HEK293 (cell line): ENCODE results near the gene NAXE.

Experiments
- CTCF ChIA-PET: fragments of 350-600 bp; formaldehyde crosslinking; extraction: SDS; loops from one replicate; lab custom pipeline; 2021; ENCODE audit warnings: antibody characterized with exemption; lab: Yijun Ruan, JAX
- POLR2A ChIA-PET: fragments of 300-600 bp; formaldehyde crosslinking; extraction: SDS; loops from one replicate; lab custom pipeline; 2020; ENCODE audit warnings: antibody characterized with exemption, inconsistent platforms; lab: Yijun Ruan, JAX
- H3K27ac ChIP-seq: fragments of 200-500 bp; sonication (Bioruptor generic); 2 replicates; pipeline ENCODE4 v1.5.1; 2014; ENCODE audit warnings: low read depth, low read length, control low read depth, inconsistent platforms; ENCODE audit errors: extremely low read depth
- H3K36me3 ChIP-seq, 2 experiments: fragments of 200-500 bp in 1 of 2; sonication (Bioruptor generic) in 1 of 2; 1 replicate in 1 of 2; 2 replicates in 1 of 2; pipeline ENCODE4 v1.5.1; 2014 to 2017; ENCODE audit warnings: inconsistent platforms in 2 of 2, low read length in 2 of 2; ENCODE audit not compliant: control insufficient read depth in 2 of 2, insufficient read depth in 1 of 2
- H3K4me1 ChIP-seq: fragments of 200-500 bp; sonication (Bioruptor generic); 2 replicates; pipeline ENCODE4 v1.5.1; 2014; ENCODE audit warnings: mild to moderate bottlenecking, low read length, inconsistent platforms; ENCODE audit not compliant: control insufficient read depth, insufficient read depth
- H3K4me3 ChIP-seq: 2 replicates; pipeline ENCODE4 v1.5.1; 2011; ENCODE audit warnings: low read depth, mild to moderate bottlenecking, control low read depth, low read length, moderate library complexity
- H3K9me3 ChIP-seq: fragments of 200-500 bp; sonication (Bioruptor generic); 2 replicates; pipeline ENCODE4 v1.5.1; 2014; ENCODE audit warnings: low read depth, low read length, inconsistent platforms; ENCODE audit not compliant: control insufficient read depth, insufficient read depth
- YY1 ChIP-seq: fragments of 450-650 bp; formaldehyde crosslinking; IDR thresholded peaks from 2 replicates; pipeline ENCODE4 v1.5.1; 2018; ENCODE audit warnings: missing biosample characterization, missing genetic modification characterization
- ZNF112 ChIP-seq: fragments of 450-650 bp; formaldehyde crosslinking; IDR thresholded peaks from 2 replicates; pipeline ENCODE4 v1.5.0; 2017; ENCODE audit warnings: missing biosample characterization, missing genetic modification characterization
- ZNF132 ChIP-seq: fragments of 450-650 bp; formaldehyde crosslinking; IDR thresholded peaks from 2 replicates; pipeline ENCODE4 v1.5.1; 2017; ENCODE audit warnings: missing biosample characterization, missing genetic modification characterization, borderline replicate concordance
- ZNF138 ChIP-seq: fragments of 450-650 bp; formaldehyde crosslinking; IDR thresholded peaks from 2 replicates; pipeline ENCODE4 v1.5.1; 2016; ENCODE audit warnings: missing biosample characterization, missing genetic modification characterization, borderline replicate concordance
- ZNF23 ChIP-seq: fragments of 450-650 bp; formaldehyde crosslinking; IDR thresholded peaks from 2 replicates; pipeline ENCODE4 v1.5.1; 2016; ENCODE audit warnings: missing biosample characterization, missing genetic modification characterization, borderline replicate concordance
- ZNF24 ChIP-seq: fragments of 450-650 bp; formaldehyde crosslinking; IDR thresholded peaks from 2 replicates; pipeline ENCODE4 v1.5.1; 2016; ENCODE audit warnings: missing biosample characterization, missing genetic modification characterization
- ZNF302 ChIP-seq: fragments of 450-650 bp; formaldehyde crosslinking; IDR thresholded peaks from 2 replicates; pipeline ENCODE4 v1.5.1; 2016; ENCODE audit warnings: missing biosample characterization, missing genetic modification characterization, low read depth
- ZNF37A ChIP-seq: fragments of 450-650 bp; IDR thresholded peaks from 2 replicates; pipeline ENCODE4 v1.5.1; 2018; ENCODE audit warnings: missing biosample characterization, missing genetic modification characterization
- ZNF529 ChIP-seq: fragments of 450-650 bp; formaldehyde crosslinking; IDR thresholded peaks from 2 replicates; pipeline ENCODE4 v1.5.1; 2017; ENCODE audit warnings: missing genetic modification characterization, missing biosample characterization; ENCODE audit not compliant: insufficient replicate concordance
- TF ChIP-seq, protein P1 (sequence below): fragments of 450-650 bp; formaldehyde crosslinking; IDR thresholded peaks from 2 replicates; pipeline ENCODE4 v1.5.1; 2016; ENCODE audit warnings: missing biosample characterization, missing genetic modification characterization
- TF ChIP-seq, protein P2 (sequence below): fragments of 450-650 bp; formaldehyde crosslinking; IDR thresholded peaks from 2 replicates; pipeline ENCODE4 v1.5.1; 2017; ENCODE audit warnings: missing biosample characterization, missing genetic modification characterization
- TF ChIP-seq, protein P3 (sequence below): fragments of 450-650 bp; formaldehyde crosslinking; IDR thresholded peaks from 2 replicates; pipeline ENCODE4 v1.5.1; 2016; ENCODE audit warnings: missing biosample characterization, missing genetic modification characterization
- TF ChIP-seq, protein P4 (sequence below): fragments of 450-650 bp; formaldehyde crosslinking; IDR thresholded peaks from 2 replicates; pipeline ENCODE4 v1.5.1; 2016; ENCODE audit warnings: missing biosample characterization, missing genetic modification characterization
- TF ChIP-seq, protein P5 (sequence below): fragments of 450-650 bp; IDR thresholded peaks from 2 replicates; pipeline ENCODE4 v1.5.1; 2018; ENCODE audit warnings: missing biosample characterization, missing genetic modification characterization
- TF ChIP-seq, protein P6 (sequence below): fragments of 450-650 bp; formaldehyde crosslinking; IDR thresholded peaks from 2 replicates; pipeline ENCODE4; 2016; ENCODE audit warnings: missing biosample characterization, missing genetic modification characterization
- TF ChIP-seq, protein P7 (sequence below): fragments of 450-650 bp; formaldehyde crosslinking; IDR thresholded peaks from 2 replicates; pipeline ENCODE4 v1.5.0; 2017; ENCODE audit warnings: missing biosample characterization, missing genetic modification characterization, borderline replicate concordance
- TF ChIP-seq, protein P8 (sequence below): fragments of 450-650 bp; formaldehyde crosslinking; conservative IDR thresholded peaks from 2 replicates; pipeline ENCODE4 v1.5.1; 2016; ENCODE audit warnings: low read depth, missing biosample characterization, missing genetic modification characterization

NAXE gene

DNA sequence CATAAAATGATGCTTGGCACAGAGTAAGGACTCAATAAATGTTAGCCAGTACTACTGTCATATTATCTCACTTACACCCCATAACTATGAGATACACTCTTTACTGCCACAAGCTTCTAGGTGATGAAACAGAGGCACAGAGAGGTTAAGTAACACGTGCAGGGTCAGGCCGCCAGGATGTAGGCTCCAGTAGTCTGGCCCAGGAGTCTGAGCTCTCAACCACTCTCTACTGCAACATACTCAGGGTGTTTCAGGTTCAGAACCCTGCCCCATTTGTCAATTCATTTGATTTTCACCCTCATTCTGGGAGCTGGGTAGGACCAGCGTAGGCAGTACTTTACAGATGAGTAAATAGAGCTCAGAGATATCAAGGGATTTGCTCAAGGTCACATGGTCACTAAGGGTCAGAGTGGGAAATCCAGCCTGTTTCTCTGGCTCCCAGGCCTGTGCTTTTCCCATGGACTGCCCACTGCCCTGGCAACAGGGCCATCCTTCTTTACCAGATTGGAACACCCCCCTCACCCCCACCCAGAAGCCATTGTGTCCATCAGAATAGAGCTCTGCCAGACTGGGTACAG lies 40.4 kb upstream of the NAXE start:
- H3K4me3 ChIP-seq, result no peak overlapping the region
- POLR2A ChIA-PET, result no interaction called here
- CTCF ChIA-PET, result interaction anchor here (0.7 kb wide), 1 partner anchor 166 kb away, joined by 3 read pairs; no protein-coding TSS in a partner anchor
- TF ChIP-seq ZNF132 (tag by site-specific recombination) (no peak), YY1 (tag by site-specific recombination) (no peak)
- H3K9me3 ChIP-seq, result no peaks in the 10 kb centered on the region
- no peaks in the 10 kb centered on the region for H3K4me1 ChIP-seq
- H3K27ac ChIP-seq, result no peak overlapping the region
- H3K36me3 ChIP-seq, result peaks cover 22 to 92% of the 10 kb centered on the region in 2 experiments

DNA sequence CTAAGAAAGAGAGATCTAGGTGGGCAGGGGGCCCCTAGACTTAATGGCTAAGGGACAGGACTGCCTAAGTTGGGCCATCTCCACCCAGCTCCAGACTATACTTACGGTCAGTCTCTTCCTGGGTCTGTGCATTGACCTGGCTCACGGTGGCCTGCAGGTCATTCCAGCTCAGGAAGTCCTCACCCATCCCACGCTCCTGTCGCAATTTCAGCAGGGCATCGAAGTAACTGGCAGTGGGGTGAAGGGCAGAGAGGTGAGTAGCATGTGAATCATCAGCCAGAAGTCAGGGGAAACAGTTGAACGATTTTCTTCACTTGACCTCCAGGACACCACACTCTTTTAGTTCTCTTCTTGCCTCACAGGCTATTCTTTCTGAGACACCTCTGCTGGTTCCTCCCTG lies 39.7 kb upstream of the NAXE start:
- TF ChIP-seq, protein P1, sequence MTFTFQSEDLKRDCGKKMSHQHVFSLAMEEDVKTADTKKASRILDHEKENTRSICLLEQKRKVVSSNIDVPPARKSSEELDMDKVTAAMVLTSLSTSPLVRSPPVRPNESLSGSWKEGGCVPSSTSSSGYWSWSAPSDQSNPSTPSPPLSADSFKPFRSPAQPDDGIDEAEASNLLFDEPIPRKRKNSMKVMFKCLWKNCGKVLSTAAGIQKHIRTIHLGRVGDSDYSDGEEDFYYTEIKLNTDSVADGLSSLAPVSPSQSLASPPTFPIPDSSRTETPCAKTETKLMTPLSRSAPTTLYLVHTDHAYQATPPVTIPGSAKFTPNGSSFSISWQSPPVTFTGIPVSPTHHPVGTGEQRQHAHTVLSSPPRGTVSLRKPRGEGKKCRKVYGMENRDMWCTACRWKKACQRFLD (tag by site-specific recombination), result no peak
- TF ChIP-seq, protein P2, sequence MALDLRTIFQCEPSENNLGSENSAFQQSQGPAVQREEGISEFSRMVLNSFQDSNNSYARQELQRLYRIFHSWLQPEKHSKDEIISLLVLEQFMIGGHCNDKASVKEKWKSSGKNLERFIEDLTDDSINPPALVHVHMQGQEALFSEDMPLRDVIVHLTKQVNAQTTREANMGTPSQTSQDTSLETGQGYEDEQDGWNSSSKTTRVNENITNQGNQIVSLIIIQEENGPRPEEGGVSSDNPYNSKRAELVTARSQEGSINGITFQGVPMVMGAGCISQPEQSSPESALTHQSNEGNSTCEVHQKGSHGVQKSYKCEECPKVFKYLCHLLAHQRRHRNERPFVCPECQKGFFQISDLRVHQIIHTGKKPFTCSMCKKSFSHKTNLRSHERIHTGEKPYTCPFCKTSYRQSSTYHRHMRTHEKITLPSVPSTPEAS (tag by site-specific recombination), result no peak
- no peak for TF ChIP-seq ZNF24 (tag by site-specific recombination)
- no peak for TF ChIP-seq ZNF37A (tag by site-specific recombination)
- TF ChIP-seq, protein P3, sequence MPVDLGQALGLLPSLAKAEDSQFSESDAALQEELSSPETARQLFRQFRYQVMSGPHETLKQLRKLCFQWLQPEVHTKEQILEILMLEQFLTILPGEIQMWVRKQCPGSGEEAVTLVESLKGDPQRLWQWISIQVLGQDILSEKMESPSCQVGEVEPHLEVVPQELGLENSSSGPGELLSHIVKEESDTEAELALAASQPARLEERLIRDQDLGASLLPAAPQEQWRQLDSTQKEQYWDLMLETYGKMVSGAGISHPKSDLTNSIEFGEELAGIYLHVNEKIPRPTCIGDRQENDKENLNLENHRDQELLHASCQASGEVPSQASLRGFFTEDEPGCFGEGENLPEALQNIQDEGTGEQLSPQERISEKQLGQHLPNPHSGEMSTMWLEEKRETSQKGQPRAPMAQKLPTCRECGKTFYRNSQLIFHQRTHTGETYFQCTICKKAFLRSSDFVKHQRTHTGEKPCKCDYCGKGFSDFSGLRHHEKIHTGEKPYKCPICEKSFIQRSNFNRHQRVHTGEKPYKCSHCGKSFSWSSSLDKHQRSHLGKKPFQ (tag by site-specific recombination), result no peak
- TF ChIP-seq ZNF302 (tag by site-specific recombination), result no peak
- no peak for TF ChIP-seq ZNF138 (tag by site-specific recombination)
- TF ChIP-seq ZNF23, result no peak
- no peak for TF ChIP-seq ZNF529 (tag by site-specific recombination)
- TF ChIP-seq, protein P4, sequence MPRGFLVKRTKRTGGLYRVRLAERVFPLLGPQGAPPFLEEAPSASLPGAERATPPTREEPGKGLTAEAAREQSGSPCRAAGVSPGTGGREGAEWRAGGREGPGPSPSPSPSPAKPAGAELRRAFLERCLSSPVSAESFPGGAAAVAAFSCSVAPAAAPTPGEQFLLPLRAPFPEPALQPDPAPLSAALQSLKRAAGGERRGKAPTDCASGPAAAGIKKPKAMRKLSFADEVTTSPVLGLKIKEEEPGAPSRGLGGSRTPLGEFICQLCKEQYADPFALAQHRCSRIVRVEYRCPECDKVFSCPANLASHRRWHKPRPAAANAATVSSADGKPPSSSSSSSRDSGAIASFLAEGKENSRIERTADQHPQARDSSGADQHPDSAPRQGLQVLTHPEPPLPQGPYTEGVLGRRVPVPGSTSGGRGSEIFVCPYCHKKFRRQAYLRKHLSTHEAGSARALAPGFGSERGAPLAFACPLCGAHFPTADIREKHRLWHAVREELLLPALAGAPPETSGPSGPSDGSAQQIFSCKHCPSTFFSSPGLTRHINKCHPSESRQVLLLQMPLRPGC (tag by site-specific recombination), result no peak
- TF ChIP-seq, protein P5, sequence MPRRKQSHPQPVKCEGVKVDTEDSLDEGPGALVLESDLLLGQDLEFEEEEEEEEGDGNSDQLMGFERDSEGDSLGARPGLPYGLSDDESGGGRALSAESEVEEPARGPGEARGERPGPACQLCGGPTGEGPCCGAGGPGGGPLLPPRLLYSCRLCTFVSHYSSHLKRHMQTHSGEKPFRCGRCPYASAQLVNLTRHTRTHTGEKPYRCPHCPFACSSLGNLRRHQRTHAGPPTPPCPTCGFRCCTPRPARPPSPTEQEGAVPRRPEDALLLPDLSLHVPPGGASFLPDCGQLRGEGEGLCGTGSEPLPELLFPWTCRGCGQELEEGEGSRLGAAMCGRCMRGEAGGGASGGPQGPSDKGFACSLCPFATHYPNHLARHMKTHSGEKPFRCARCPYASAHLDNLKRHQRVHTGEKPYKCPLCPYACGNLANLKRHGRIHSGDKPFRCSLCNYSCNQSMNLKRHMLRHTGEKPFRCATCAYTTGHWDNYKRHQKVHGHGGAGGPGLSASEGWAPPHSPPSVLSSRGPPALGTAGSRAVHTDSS (tag by site-specific recombination), result no peak
- TF ChIP-seq, protein P6, sequence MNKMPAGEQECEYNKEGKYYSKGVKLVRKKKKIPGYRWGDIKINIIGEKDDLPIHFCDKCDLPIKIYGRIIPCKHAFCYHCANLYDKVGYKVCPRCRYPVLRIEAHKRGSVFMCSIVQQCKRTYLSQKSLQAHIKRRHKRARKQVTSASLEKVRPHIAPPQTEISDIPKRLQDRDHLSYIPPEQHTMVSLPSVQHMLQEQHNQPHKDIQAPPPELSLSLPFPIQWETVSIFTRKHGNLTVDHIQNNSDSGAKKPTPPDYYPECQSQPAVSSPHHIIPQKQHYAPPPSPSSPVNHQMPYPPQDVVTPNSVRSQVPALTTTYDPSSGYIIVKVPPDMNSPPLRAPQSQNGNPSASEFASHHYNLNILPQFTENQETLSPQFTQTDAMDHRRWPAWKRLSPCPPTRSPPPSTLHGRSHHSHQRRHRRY (tag by site-specific recombination), result no peak
- TF ChIP-seq, protein P7, sequence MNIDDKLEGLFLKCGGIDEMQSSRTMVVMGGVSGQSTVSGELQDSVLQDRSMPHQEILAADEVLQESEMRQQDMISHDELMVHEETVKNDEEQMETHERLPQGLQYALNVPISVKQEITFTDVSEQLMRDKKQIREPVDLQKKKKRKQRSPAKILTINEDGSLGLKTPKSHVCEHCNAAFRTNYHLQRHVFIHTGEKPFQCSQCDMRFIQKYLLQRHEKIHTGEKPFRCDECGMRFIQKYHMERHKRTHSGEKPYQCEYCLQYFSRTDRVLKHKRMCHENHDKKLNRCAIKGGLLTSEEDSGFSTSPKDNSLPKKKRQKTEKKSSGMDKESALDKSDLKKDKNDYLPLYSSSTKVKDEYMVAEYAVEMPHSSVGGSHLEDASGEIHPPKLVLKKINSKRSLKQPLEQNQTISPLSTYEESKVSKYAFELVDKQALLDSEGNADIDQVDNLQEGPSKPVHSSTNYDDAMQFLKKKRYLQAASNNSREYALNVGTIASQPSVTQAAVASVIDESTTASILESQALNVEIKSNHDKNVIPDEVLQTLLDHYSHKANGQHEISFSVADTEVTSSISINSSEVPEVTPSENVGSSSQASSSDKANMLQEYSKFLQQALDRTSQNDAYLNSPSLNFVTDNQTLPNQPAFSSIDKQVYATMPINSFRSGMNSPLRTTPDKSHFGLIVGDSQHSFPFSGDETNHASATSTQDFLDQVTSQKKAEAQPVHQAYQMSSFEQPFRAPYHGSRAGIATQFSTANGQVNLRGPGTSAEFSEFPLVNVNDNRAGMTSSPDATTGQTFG (tag by site-specific recombination), result no peak
- TF ChIP-seq ZNF112, result no peak
- TF ChIP-seq, protein P8, sequence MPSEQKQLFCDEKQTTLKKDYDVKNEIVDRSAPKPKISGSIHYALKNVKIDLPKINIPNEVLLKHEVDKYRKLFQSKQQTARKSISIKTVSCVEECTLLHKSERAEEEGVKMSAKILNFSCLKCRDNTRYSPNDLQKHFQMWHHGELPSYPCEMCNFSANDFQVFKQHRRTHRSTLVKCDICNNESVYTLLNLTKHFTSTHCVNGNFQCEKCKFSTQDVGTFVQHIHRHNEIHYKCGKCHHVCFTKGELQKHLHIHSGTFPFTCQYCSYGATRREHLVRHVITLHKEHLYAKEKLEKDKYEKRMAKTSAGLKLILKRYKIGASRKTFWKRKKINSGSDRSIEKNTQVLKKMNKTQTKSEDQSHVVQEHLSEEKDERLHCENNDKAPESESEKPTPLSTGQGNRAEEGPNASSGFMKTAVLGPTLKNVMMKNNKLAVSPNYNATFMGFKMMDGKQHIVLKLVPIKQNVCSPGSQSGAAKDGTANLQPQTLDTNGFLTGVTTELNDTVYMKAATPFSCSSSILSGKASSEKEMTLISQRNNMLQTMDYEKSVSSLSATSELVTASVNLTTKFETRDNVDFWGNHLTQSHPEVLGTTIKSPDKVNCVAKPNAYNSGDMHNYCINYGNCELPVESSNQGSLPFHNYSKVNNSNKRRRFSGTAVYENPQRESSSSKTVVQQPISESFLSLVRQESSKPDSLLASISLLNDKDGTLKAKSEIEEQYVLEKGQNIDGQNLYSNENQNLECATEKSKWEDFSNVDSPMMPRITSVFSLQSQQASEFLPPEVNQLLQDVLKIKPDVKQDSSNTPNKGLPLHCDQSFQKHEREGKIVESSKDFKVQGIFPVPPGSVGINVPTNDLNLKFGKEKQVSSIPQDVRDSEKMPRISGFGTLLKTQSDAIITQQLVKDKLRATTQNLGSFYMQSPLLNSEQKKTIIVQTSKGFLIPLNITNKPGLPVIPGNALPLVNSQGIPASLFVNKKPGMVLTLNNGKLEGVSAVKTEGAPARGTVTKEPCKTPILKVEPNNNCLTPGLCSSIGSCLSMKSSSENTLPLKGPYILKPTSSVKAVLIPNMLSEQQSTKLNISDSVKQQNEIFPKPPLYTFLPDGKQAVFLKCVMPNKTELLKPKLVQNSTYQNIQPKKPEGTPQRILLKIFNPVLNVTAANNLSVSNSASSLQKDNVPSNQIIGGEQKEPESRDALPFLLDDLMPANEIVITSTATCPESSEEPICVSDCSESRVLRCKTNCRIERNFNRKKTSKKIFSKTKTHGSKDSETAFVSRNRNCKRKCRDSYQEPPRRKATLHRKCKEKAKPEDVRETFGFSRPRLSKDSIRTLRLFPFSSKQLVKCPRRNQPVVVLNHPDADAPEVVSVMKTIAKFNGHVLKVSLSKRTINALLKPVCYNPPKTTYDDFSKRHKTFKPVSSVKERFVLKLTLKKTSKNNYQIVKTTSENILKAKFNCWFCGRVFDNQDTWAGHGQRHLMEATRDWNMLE, result no peak
- Histone ChIP-seq H3K4me1 (no peaks in the 10 kb centered on the region), H3K4me3 (no peak overlapping the region), H3K36me3 (peaks cover 22 to 92% of the 10 kb centered on the region in 2 experiments), H3K27ac (no peak overlapping the region), H3K9me3 (no peaks in the 10 kb centered on the region)
- ChIA-PET CTCF (no interaction called here), POLR2A (no interaction called here)
